HG03045 (cell line): ENCODE measurements around the gene OTP.

Source experiments
- ATAC-seq: cut with Tn5 transposase; IDR thresholded peaks from one replicate; pipeline ENCODE4 v1.9.1; 2021; ENCODE audit warnings: mild to moderate bottlenecking, moderate library complexity; ENCODE audit not compliant: unreplicated experiment

Gene OTP

GRCh38 chr5:77637998-77638762, at the start of gene OTP:
OTP (minus strand) TSS chr5:77638713; CDS start chr5:77638549, 164 bp downstream.
- ATAC-seq = no peak

- no peak for ATAC-seq
Observed at GRCh38 chr5:77683171-77683732, 44.7 kb upstream of the OTP start.

GRCh38 chr5:77670526-77670925, 32.0 kb upstream of the OTP start:
- no peak for ATAC-seq

GRCh38 chr5:77669677-77670076, 31.2 kb upstream of the OTP start:
- ATAC-seq = no peak

- ATAC-seq = no peak
Observed at GRCh38 chr5:77663090-77663863, 24.8 kb upstream of the OTP start.

- no peak for ATAC-seq
Observed at GRCh38 chr5:77662635-77663034, 24.1 kb upstream of the OTP start.

GRCh38 chr5:77658662-77659061, 20.1 kb upstream of the OTP start:
- no peak for ATAC-seq

- no peak for ATAC-seq
Observed at GRCh38 chr5:77651343-77651742, 12.8 kb upstream of the OTP start.

GRCh38 chr5:77650686-77651085, 12.2 kb upstream of the OTP start:
- no peak for ATAC-seq

- no peak for ATAC-seq
Observed at GRCh38 chr5:77649776-77650175, 11.3 kb upstream of the OTP start.

- ATAC-seq = no peak
Observed at GRCh38 chr5:77645995-77646639, 7.6 kb upstream of the OTP start.

- peak; percentile 47 for ATAC-seq
Observed at GRCh38 chr5:77645158-77645994, 6.9 kb upstream of the OTP start.

- ATAC-seq = no peak
Observed at GRCh38 chr5:77644371-77645157, 6.1 kb upstream of the OTP start.

GRCh38 chr5:77643654-77644370, 5.3 kb upstream of the OTP start:
- no peak for ATAC-seq

- no peak for ATAC-seq
Observed at GRCh38 chr5:77642738-77643653, 4.5 kb upstream of the OTP start.

GRCh38 chr5:77641963-77642737, 3.6 kb upstream of the OTP start:
- no peak for ATAC-seq

- no peak for ATAC-seq
Observed at GRCh38 chr5:77641397-77641943, 3.0 kb upstream of the OTP start.
